Measurements from ENCODE around the gene TM4SF18. TPM values are rescaled to one million over a fixed set of nuclear protein-coding genes. Genes with fewer than 3 reads are reported as not detected.

Gene TM4SF18
- total and polyA plus RNA-seq, 2 experiments from 2014 or later: 1.6 to 2.0 TPM

DNA sequence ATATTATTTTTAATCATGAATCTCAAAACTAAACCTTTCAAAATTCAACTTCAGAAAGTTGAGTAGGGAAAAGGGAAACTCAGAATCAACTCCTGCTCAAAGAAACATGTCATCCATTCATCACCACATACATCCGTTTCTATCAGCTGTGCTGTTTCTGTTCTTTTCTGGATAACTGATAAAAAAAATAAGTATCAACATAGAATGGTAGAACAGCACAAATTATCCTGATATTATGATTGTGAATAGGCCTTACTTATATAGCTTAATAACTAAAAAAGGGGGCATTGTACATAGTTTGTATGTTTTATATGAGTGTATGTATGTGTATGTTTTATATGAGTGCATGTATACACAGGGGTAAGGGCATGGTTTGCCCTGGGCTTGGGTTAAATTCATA lies 41.0 kb upstream of the TM4SF18 start:
- Histone ChIP-seq H3K9me2 (ENCODE audit: insufficient read depth) (no peaks in the 10 kb centered on the region), H3K4me2 (no peak overlapping the region), H3F3A (replicated peaks; ENCODE audit: low read depth) (no peaks in the 10 kb centered on the region), H3K4me1 (ENCODE audit: insufficient read depth) (peaks cover 34% of the 10 kb centered on the region), H3K4me3 (no peak overlapping the region), H4K20me1 (replicated peaks; ENCODE audit: insufficient read depth) (no peaks in the 10 kb centered on the region), H3K27me3 (ENCODE audit: insufficient read depth) (no peaks in the 10 kb centered on the region), H2AFZ (no peak overlapping the region), H3K27ac (ENCODE audit: low read depth) (no peak overlapping the region), H3K36me3 (ENCODE audit: insufficient read depth) (no peaks in the 10 kb centered on the region), H3K79me2 (replicated peaks; ENCODE audit: insufficient read depth) (no peaks in the 10 kb centered on the region)
- no peak for ATAC-seq
- Mint-ChIP-seq H3K4me1 (peaks cover 43% of the 10 kb centered on the region), H3K4me3 (no peak overlapping the region), H3K27ac (no peak overlapping the region), H3K9me3 (peaks cover 13% of the 10 kb centered on the region), H3K27me3 (ENCODE audit: insufficient read depth, low read depth, poor library complexity) (peaks cover 2% of the 10 kb centered on the region), H3K36me3 (ENCODE audit: low read depth) (peaks cover 9% of the 10 kb centered on the region)
- TF ChIP-seq STAT1 (IDR thresholded peaks at IDR 0.05; ENCODE audit: unreplicated experiment) (no peak), ZNF331 (CRISPR knock-in tag; IDR thresholded peaks at IDR 0.05; ENCODE audit: low read depth) (no peak), CREB1 (CRISPR knock-in tag; IDR thresholded peaks at IDR 0.05; ENCODE audit: low read depth) (no peak), POLR2AphosphoS5 (IDR thresholded peaks at IDR 0.05; ENCODE audit: low read depth) (no peak), EZH2 (IDR thresholded peaks at IDR 0.05; ENCODE audit: low read depth, unreplicated experiment) (no peak), ZNF114 (CRISPR knock-in tag; IDR thresholded peaks at IDR 0.05) (no peak)
- no peak for DNase-seq (ENCODE audit: low spot score)

DNA sequence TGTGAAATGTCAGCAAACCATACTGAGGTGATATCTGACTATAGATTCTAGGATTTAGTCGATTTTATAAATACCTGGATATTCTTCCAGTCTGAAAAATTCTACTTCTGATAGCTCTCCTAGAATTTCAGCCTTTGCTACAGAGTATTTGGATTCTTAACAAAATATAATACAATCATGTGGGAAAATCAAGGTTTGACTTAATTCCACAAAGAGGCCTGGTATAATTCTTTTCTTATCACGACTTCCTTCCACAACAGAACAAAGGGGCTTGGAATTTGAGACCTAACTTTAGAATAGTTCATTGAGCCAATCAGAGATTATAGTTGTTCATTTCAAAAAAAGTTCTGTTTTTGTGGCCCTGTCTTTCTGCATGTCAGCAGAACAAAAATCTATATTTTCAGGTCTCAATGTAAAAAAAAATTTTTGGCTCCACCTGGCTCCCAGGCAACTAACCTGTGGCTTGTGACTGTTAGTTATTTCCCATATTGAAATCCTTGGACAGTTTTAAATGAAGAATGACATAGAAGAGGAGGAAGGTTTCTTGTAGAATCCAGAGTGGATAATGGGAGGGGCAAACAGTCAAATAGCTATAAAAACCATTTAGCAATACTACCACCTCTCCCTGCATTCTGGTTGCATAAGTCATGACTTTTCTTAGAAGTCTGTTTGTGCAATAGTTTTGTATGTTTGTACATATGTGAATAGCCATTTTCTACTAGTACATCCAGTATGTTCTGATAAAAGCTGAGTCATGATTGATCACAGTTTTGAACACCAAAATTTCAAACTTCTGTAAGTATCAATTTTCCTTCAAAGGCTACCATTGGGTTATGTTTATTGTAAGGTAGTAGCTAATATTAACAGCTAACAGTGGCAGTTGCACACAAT lies 40.0 kb upstream of the TM4SF18 start:
- no peak for ATAC-seq
- no peaks in the 10 kb centered on the region; the same call in 1 of the 3 replicates for H3K36me3 Mint-ChIP-seq (ENCODE audit: low read depth)
- Histone ChIP-seq H3K4me3 (no peak overlapping the region), H3K4me2 (no peak overlapping the region), H3F3A (replicated peaks; ENCODE audit: low read depth) (no peaks in the 10 kb centered on the region), H3K9me2 (ENCODE audit: insufficient read depth) (no peaks in the 10 kb centered on the region), H3K27me3 (ENCODE audit: insufficient read depth) (no peaks in the 10 kb centered on the region), H3K4me1 (ENCODE audit: insufficient read depth) (peaks cover 43% of the 10 kb centered on the region), H4K20me1 (replicated peaks; ENCODE audit: insufficient read depth) (no peaks in the 10 kb centered on the region), H3K79me2 (replicated peaks; ENCODE audit: insufficient read depth) (no peaks in the 10 kb centered on the region), H3K36me3 (ENCODE audit: insufficient read depth) (no peaks in the 10 kb centered on the region), H2AFZ (no peak overlapping the region), H3K27ac (ENCODE audit: low read depth) (no peak overlapping the region)
- TF ChIP-seq STAT1 (IDR thresholded peaks at IDR 0.05; ENCODE audit: unreplicated experiment): no peak
- TF ChIP-seq CREB1 (CRISPR knock-in tag; IDR thresholded peaks at IDR 0.05; ENCODE audit: low read depth): no peak
- no peak for TF ChIP-seq JUNB (IDR thresholded peaks at IDR 0.05; ENCODE audit: unreplicated experiment)
- no peak overlapping the region for H3K27ac Mint-ChIP-seq
- peaks cover 4% of the 10 kb centered on the region for H3K9me3 Mint-ChIP-seq
- DNase-seq (ENCODE audit: low spot score): no peak
- H3K27me3 Mint-ChIP-seq (ENCODE audit: insufficient read depth, low read depth, poor library complexity): peaks cover 2% of the 10 kb centered on the region
- H3K4me3 Mint-ChIP-seq: no peak overlapping the region
- peaks cover 53% of the 10 kb centered on the region for H3K4me1 Mint-ChIP-seq

GRCh38 chr3:149371723-149372114 lies 38.3 kb upstream of the TM4SF18 start:
- no peaks in the 10 kb centered on the region for H3K9me3 Mint-ChIP-seq
- TF ChIP-seq CREB1 (CRISPR knock-in tag; IDR thresholded peaks at IDR 0.05; ENCODE audit: low read depth): no peak
- TF ChIP-seq NANOG (IDR thresholded peaks at IDR 0.05; ENCODE audit: borderline replicate concordance): no peak
- TF ChIP-seq POLR2AphosphoS5 (IDR thresholded peaks at IDR 0.05; ENCODE audit: low read depth): no peak
- no peak for TF ChIP-seq CTCF (conservative IDR thresholded peaks at IDR 0.05; ENCODE audit: low read depth in 2 of 2)
- TF ChIP-seq ZNF331 (CRISPR knock-in tag; IDR thresholded peaks at IDR 0.05; ENCODE audit: low read depth): no peak
- TF ChIP-seq, protein P1, sequence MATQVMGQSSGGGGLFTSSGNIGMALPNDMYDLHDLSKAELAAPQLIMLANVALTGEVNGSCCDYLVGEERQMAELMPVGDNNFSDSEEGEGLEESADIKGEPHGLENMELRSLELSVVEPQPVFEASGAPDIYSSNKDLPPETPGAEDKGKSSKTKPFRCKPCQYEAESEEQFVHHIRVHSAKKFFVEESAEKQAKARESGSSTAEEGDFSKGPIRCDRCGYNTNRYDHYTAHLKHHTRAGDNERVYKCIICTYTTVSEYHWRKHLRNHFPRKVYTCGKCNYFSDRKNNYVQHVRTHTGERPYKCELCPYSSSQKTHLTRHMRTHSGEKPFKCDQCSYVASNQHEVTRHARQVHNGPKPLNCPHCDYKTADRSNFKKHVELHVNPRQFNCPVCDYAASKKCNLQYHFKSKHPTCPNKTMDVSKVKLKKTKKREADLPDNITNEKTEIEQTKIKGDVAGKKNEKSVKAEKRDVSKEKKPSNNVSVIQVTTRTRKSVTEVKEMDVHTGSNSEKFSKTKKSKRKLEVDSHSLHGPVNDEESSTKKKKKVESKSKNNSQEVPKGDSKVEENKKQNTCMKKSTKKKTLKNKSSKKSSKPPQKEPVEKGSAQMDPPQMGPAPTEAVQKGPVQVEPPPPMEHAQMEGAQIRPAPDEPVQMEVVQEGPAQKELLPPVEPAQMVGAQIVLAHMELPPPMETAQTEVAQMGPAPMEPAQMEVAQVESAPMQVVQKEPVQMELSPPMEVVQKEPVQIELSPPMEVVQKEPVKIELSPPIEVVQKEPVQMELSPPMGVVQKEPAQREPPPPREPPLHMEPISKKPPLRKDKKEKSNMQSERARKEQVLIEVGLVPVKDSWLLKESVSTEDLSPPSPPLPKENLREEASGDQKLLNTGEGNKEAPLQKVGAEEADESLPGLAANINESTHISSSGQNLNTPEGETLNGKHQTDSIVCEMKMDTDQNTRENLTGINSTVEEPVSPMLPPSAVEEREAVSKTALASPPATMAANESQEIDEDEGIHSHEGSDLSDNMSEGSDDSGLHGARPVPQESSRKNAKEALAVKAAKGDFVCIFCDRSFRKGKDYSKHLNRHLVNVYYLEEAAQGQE (IDR thresholded peaks at IDR 0.05; ENCODE audit: unreplicated experiment): no peak
- TF ChIP-seq ETS1 (IDR thresholded peaks at IDR 0.05): no peak
- no peak for TF ChIP-seq EZH2phosphoT487 (IDR thresholded peaks at IDR 0.05; ENCODE audit: unreplicated experiment)
- no peak overlapping the region for H3K4me3 Mint-ChIP-seq
- H3F3A ChIP-seq (replicated peaks; ENCODE audit: low read depth): no peaks in the 10 kb centered on the region
- no peaks in the 10 kb centered on the region for H3K27me3 ChIP-seq (ENCODE audit: insufficient read depth)
- H3K4me2 ChIP-seq: no peak overlapping the region
- no peaks in the 10 kb centered on the region for H4K20me1 ChIP-seq (replicated peaks; ENCODE audit: insufficient read depth)
- DNase-seq (ENCODE audit: low spot score) (no peak), ATAC-seq (no peak)
- no peaks in the 10 kb centered on the region for H3K36me3 ChIP-seq (ENCODE audit: insufficient read depth)
- H3K79me2 ChIP-seq (replicated peaks; ENCODE audit: insufficient read depth): no peaks in the 10 kb centered on the region
- peaks cover 2% of the 10 kb centered on the region for H3K27me3 Mint-ChIP-seq (ENCODE audit: insufficient read depth, low read depth, poor library complexity)
- peaks cover 47% of the 10 kb centered on the region for H3K4me1 ChIP-seq (ENCODE audit: insufficient read depth)
- peak overlapping the region; percentile 76; the same call in 1 of the 2 replicates for H3K27ac Mint-ChIP-seq
- no peak overlapping the region for H3K4me3 ChIP-seq
- H3K27ac ChIP-seq (ENCODE audit: low read depth): no peak overlapping the region
- H3K36me3 Mint-ChIP-seq (ENCODE audit: low read depth): no peaks in the 10 kb centered on the region
- peak overlapping the region; percentile 72 for H2AFZ ChIP-seq
- H3K4me1 Mint-ChIP-seq: peaks cover 57% of the 10 kb centered on the region
- H3K9me2 ChIP-seq (ENCODE audit: insufficient read depth): no peaks in the 10 kb centered on the region
